HG02623 (cell line): Measurements from ENCODE around the gene FAM118B.
"Not testable (repeated sequence)": the region's sequence is repeated elsewhere in the genome, so short reads cannot be mapped to it uniquely, and the experiment has no call there.

Experiments used
- ATAC-seq: cut with Tn5 transposase; IDR thresholded peaks from one replicate; pipeline ENCODE4 v1.9.1; 2021; ENCODE audit warnings: moderate library complexity; ENCODE audit not compliant: unreplicated experiment

FAM118B gene

DNA sequence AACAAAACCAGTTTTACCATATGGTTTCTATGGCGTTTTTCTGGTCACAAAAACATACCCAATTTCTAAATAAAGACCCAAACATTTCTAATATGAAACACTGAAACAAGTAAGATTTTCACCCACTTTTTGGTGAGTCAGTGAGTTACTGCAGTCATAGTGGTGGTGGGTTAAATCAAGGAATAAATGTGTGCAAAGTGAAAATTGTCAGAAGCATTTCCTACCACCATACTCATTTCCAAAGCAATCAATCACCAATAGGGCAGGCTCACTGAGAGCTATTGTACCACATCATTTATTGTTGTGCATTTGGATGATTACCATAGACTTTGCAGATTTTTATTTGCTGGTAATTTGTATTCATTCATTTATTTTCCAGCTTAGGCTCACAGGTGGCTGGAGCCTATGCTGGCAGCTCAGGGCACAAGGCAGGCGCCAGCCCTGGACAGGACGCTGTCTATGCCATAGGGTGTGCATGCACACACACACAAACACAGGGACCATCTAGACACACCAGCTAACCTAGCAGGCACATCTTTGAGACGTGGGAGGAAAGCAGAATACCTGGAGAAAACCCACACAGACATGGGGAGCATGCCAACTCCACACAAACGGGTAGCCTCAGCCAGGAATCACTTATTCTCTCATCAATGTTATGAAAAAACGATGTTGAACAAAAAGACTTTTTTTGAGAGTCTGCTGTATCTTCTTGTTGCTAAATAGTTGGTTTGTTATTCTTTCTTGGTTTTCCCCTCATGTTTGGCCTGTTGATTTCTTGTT, 5.1 kb downstream of the FAM118B start:
- ATAC-seq, result no peak

DNA sequence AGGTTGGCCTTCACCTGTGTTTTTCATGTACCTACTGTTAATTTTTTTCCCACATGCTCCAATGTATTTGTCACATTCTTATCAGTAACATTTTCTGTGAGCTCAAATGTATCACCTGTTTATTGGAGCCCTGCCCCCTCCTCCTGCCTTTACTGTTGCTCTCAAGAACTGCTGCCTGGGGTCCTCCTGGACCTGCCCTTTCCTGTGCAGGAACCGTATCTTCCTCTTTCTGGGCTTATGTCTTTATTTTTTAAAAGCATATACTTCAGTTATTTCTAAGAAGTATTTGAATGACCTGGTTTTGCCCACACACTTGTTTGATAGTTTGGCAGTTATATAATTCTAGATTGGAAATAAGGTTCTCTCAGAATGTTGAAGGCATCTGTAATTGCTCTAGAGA, 5.9 kb downstream of the FAM118B start:
- no peak for ATAC-seq

DNA sequence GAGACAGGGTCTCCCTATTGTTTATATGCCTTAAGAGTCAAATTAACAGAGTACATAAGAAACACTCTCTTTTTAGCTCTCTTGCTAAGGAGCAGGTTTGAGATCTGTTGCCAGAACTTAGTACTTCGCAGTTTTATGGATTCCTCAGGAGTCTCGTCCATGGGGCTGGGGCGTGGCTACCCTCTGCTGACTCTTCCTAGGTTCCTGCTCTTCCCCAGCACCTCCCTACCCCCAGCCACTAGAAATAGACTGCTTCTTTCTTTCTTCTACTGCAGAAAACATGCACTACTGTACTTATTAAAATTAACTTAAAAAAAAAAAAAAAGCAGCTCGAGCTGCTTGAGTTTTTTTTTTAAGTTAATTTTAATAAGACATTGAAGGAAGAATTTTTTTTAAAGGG, 8.0 kb downstream of the FAM118B start:
- ATAC-seq, result no peak

DNA sequence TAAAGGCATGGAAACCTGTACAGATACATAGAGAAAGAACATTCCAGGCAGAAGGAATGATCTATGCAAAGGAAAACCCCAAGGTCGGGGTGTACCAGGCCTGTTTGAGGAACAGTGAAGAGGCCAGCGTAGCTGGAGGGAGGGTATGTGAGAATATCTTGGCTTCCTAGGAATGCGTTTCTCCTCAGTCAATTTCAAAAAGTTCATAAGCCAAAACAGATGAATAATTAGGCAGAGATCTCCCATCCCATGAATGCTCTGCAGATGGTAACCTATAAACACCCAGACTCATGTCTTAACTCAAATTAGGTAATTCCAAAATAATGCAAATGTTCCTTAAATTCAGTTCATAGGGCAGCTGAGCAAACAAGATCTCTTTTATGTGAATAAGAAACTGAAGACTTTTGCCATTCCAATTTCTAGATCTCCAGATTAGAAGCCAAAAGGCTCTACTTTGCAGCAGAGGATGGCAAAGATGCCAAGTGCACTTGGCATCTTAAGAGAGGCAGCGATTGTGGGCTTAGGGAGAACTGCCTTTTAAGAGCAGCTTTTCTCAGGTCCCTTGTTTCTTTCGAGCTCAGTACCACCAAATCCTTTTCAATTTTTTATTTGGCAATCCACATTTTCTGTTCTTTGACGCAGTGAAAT, 13.2 kb downstream of the FAM118B start:
- ATAC-seq, result no peak

DNA sequence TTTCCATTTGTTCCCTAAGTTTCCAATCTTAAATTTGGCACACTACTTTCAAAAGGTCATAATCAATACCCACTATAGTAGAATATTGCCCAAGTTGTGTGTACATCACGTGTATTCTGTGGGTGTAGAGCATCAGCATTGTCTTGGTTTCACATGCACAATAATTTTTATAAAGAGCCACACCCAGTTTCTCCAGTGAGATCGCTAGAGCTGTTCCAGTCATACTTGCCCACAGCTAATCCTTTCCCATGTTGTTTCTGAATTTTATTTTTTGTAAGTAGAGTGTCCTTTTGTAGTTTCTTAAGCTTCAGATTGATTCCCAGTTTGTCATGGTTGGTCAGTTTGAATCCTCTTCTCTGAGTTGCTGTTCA, 13.7 kb downstream of the FAM118B start:
- ATAC-seq, result no peak

DNA sequence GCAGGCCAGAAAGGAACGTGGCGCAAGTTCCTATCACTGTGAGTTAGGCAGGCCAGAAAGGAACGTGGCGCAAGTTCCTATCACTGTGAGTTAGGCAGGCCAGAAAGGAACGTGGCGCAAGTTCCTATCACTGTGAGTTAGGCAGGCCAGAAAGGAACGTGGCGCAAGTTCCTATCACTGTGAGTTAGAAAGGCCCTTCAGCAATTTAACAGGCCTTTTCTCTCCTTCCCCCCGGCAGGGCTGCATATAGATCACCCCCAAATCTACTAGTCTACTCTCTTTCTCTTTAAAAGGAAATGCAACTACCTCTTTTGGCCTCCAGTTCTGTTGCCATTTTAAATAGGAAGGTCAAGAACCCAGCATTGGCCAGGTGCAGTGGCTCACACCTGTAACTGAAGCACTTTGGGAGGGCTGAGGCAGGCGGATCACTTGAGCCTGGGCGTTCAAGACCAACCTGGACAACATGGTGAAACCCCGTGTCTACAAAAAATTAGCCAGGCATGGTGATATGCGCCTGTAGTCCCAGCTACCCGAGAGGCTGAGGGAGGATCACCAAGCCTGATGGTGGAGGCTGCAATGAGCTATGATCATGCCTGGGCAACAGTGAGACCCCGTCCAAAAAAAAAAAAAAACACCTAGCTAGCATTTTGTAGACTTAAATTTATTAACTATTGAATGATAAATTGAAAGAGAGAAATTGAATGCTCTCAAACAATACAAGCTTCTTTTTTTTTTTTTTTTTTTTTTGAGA, 14.9 kb downstream of the FAM118B start:
- no peak for ATAC-seq

DNA sequence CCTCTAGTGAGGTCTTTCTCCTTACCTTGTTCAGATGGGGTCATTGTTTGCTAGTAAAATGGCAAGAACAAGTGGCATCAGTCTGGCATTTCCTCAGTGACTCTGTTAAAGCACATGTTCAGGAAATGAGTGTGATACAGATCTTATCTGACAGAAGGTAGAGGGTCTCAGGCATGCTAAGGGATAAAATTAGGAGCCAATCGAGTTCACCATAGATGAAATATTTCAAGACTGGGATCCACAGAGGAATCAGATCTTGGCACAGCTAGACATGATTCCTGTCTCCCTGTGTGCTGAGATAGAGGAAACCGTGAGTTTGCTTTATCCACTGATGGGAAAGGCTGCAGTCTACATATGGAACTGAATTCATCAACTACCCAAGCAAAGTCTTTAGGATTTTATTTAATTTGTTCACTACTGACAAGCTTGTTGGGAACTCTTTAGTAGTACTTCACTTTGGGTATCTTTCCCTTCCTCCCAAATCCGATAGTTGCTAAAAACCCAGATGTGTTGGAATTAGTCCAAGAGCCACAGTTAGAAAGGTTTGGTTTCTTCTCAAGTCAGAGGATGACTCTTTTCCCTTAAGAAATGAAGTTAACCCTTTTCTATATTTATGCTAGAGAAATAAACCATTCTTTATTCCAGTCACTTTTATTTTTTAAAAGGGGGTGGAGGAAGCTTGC, 18.4 kb downstream of the FAM118B start:
- no peak for ATAC-seq

DNA sequence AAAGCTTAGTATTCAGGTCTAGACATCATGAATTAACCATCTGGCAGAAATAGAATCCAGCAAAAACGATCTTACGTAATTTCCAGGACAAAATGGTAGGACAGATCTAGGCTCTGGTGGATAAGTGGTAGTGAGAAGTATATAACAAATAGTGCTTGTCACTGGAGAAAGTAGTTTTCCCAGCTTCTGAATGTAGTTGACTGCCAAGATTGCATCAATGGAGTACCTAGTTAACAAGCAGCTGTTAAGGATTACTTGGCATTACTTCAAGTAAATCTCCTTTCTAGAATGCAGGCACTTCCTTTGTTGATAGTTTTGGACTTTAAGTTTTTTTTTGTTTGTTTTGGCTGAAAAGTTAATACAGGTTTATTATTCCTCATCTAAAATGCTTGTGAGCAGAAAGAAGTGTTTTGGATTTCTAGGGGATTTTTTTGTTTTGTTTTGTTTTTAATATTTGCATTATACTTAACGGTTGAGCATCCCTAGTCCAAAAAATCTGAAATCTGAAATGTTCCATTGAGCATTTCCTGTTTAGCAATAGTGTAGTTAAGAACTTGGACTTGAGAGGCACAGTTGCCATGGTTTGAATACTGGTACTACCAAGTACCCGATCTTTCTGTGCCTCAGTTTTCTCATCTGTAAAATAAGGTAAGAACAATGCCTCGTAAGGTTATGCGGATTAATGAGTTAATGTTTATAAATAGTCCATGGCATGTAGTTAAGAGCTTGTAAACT, 20.3 kb downstream of the FAM118B start:
- no peak for ATAC-seq

DNA sequence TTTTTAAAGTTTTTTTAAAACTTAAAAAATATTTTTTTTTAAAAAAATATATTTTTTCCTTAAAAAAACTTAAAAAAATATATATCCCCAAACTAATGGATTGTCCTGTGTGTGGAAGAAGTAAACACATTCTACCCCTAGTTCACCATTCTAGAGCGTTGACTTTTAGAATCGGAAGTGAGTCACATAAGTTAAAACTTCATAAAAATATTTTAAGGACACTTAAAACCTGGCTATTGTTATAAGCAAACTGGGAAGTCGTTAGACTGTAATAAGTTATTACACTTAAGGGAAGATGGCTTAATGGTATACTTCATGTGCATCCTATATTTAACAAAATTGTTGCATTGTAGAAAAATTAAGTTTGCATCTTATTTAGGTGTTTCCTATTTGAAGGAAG, 21.1 kb downstream of the FAM118B start:
- ATAC-seq, result no peak

DNA sequence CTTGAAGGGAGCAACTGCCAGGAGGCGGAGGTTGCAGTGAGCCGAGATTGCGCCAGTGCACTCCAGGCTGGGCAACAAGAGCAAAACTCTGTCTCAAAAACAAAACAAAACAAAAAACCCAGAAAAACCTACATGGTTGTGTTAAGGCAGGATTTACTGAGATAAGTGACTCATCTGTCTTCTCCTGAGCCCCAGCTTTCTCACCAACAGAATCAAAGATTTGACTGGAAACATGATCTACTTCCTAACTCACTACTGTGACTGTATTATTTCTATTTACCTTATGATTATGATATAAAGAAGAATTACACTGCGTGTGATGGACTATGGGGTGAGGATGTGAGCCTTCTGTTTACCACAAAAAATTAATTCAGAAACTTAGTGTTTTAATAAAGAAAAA, 21.8 kb downstream of the FAM118B start:
- no peak for ATAC-seq

DNA sequence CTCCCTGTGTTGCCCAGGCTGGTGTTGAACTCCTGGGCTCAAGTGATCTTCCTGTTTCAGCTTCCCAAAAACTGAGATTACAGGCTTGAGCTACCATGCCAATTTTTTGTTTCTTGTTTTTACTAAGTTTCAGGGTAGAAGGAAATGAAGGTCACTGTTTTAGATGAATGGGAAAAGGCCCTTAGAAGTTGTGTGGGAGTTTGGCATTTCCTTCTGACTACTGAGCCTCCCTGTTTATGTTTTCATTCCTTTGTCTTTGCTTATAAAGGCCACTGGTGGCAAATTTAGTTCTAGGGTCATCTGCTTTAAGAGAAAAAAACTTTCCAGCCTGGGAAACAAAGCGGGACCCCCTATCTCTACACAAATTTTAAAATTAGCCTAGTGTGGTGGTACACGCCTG, 35.1 kb downstream of the FAM118B start:
- no peak for ATAC-seq

DNA sequence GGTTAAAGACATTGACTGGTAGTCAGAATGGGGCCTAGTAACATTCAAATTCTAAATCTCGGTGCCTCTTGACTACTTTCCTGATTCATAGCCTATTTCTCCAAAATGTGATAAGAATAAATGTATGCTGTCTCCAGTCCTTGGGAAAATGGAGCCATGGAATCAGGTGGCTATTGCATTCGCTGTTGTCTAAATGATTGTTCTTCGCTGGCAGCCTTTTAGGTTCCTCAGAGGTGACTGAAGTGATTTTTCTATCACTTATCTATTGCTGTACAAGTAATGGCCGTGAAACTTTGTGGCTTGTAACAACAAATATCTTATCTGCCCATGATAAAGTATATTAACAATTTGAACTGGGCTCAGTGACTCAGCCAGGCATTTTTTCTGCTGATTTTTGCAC, 41.7 kb downstream of the FAM118B start:
- no peak for ATAC-seq

DNA sequence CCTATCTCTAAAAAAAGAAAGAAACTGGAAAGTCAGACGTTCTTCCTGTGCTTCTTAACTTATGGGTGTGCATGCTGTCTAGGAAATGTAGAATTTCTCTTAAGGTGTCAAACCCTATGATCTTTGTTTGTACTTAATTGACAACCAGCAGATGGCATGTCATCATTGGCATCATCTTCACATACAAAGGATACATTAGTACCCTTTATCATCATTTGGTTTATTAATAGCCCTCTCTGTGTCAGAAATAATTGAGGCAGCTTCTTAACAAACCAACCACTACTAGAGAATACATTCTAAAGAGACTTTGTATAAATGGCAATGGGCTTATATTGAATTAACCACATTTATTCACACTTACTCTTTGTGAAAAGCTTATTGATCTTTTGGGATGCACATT, 43.2 kb downstream of the FAM118B start:
- no peak for ATAC-seq

DNA sequence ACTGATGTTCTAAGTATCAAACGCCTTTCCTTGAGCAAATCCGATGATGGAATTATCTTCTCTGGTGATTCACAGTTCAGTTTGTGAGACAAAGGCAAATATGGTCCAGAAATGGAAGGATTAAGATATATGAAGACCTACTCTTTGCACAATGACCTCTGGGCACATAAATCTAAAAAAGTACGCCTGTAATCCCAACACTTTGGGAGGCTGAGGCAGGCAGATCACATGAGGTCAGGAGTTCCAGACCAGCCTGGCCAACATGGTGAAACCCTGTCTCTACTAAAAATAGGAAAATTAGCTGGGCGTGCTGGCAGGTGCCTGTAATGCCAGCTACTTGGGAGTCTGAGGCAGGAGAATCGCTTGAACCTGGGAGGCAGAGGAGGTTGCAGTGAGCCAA, 43.9 kb downstream of the FAM118B start:
- ATAC-seq, result not testable (repeated sequence)

DNA sequence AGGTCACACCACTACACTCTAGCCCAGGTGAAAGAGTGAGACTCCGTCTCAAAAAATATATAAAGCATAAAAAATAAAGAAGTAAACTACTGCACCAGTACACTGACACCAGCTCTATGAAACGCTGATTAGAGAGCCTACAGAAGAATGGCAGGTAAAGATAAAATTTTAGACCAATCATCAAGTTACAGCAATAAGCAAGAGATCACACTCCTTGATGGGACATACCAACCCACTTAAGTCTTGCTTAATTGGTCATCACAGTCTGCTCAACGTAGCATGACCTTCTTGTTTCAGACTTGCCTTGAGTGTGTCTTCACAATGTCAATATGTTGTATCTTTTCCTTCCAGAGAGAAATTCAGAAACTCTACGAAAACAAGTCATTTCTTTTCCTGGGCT, 44.6 kb downstream of the FAM118B start:
- no peak for ATAC-seq

DNA sequence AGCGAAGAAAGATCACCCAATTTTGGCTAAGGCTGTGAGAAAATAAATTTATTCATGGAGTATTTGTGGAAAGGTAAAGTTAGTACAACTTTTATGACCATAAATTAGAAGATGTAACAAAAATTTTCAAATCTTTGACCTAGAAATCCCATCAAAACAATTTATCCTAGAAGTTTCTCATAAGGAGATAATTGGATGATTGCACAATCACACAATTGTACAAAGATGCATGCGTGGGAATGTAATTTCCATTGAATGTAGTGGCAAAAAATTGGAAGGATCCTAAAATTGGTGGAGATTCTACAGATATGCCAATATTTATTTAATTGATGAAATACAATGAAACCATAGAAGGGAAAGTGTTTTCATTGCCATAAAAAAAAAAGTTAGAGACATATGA, 45.6 kb downstream of the FAM118B start:
- ATAC-seq, result no peak

DNA sequence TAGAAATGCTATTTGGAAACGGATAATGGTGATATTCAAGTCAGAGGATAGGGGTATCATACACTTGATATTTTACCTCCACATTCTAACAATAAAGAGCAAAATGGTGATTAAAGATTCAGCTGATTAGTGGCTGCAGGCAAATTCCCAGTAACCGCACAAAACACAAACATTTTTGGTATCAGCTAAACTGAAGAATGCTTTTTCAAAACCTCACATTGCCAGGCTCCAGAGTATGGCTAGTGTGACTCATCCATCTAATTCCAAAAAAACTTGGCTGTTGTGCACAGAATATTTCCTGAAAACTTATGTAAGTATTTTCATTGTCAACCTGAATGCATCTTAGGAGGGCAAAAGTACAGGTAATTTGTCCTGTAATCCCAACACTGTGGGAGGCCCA, 46.2 kb downstream of the FAM118B start:
- ATAC-seq, result no peak

DNA sequence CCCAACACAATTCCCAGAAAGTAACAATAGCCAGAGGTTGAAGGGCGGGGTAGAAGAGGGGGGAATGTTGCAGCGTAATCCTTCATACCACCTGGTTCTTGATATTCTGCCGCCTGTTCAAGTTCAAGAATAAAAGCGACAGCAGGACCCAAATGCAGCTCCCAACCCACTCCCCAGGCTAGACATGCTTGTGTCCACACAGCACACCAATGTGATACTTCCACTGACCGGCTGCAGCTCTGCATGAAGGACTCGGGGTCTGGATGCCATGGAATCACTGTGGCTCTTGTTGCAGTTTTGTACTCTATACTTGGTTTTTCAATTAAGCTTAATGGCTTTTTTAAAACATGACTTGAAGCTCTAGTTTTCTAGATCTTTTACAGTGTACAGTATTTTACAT, 50.6 kb downstream of the FAM118B start:
- no peak for ATAC-seq

DNA sequence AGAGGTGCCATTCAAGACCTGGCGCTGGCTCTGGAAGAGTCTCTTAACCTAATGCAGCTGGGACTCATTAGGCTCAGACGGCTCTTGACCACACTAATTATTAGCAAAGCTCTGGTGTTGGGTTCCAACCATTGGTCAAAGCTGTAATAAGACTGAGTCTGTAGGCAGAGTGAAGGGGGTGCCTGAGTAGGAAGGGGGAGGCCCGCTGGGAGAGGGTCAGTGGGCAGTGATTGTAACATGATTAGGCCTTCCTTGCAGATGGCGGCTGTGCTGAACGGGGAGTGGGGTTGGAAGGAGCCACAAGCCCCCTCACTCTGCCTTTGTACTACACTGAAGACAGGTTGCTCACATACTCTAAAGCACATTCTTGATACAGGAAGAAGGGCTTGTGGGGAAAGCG, 51.9 kb downstream of the FAM118B start:
- ATAC-seq, result no peak

DNA sequence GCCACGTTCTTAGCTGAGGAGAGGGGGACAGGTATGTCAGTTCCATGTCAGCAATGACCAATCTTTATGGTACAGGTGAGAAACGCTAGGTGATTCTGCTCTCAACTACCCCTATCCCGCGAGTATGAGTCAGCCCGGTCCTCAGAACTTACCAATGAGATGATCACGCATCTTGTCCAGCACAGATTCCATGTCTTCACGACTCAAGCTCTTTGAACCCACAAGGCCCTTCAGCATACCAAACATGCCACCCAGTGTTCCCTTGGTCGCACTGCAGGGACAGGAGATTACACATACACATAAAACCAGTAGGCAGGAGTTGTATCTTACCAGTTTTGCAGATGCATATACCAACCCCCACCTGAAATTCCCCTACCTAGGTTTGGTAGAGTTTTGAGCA, 54.2 kb downstream of the FAM118B start:
- ATAC-seq, result no peak

DNA sequence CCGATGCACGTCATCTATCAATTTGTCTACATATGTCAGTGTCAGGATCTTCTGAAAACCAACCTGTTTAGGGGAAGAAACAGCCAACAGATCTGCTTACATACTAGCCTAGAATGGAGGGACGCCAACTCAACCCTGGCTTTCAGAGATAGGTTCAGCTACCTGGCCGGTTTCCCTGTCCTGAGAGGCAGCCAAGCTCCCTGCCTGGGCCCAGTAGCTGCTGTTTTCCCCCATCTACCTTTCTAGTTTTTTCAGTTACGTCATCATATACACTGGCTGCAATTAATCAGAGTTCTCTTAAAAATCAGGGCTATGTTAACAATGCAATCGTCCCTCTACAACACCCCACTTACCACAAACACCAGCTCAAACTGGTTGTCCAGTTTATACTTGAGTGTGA, 56.1 kb downstream of the FAM118B start:
- no peak for ATAC-seq
